HEK293T (cell line): ENCODE results near the gene ITSN1.

Experiments used
- BHLHE40 ChIP-seq: fragments of 450-650 bp; IDR thresholded peaks from 2 replicates; pipeline ENCODE4 v1.6.1; 2016; ENCODE audit warnings: mild to moderate bottlenecking, moderate library complexity, borderline replicate concordance
- FOXA1 ChIP-seq: fragments of 450-650 bp; IDR thresholded peaks from 2 replicates; pipeline ENCODE4 v1.6.1; 2016; ENCODE audit warnings: mild to moderate bottlenecking
- FOXM1 ChIP-seq: fragments of 450-650 bp; IDR thresholded peaks from 2 replicates; pipeline ENCODE4 v1.6.1; 2017; ENCODE audit warnings: mild to moderate bottlenecking, borderline replicate concordance
- ZNF384 ChIP-seq: fragments of 450-650 bp; IDR thresholded peaks from 2 replicates; pipeline ENCODE4 v1.6.1; 2016
- TF ChIP-seq, protein P1 (sequence below): fragments of 450-650 bp; IDR thresholded peaks from 2 replicates; pipeline ENCODE4 v1.6.1; 2016

DNA sequence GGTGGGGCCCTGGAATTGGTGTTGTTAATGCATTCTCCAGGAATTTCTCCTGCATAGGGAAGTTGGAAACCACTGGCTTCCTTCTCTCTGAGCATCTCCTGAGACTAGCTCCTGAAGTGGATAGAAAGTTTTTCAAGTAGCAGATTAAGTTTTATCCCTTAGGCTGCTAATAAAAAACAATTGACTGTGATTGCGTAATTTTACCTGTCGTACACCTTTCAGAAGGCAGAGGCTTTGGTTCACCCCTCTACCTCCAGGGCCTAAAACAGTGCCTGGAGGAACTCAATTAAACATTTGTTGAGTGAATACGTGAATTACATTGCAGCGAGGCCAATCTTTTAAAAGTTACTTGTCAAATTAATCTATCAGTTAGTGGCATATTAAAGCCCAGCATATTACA, 3.4 kb downstream of the ITSN1 start:
- TF ChIP-seq FOXM1 = no peak
- TF ChIP-seq, protein P1, sequence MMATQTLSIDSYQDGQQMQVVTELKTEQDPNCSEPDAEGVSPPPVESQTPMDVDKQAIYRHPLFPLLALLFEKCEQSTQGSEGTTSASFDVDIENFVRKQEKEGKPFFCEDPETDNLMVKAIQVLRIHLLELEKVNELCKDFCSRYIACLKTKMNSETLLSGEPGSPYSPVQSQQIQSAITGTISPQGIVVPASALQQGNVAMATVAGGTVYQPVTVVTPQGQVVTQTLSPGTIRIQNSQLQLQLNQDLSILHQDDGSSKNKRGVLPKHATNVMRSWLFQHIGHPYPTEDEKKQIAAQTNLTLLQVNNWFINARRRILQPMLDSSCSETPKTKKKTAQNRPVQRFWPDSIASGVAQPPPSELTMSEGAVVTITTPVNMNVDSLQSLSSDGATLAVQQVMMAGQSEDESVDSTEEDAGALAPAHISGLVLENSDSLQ = no peak
- TF ChIP-seq ZNF384 = no peak
- TF ChIP-seq BHLHE40 = no peak
- no peak for TF ChIP-seq FOXA1
